B cell (primary cell): Measurements from ENCODE around the gene PNMA8C. TPM values are rescaled to one million over a fixed set of nuclear protein-coding genes. Genes with fewer than 3 reads are reported as not detected.

Experiments
- ATAC-seq: fragments of 200-7000 bp; cut with Tn5 transposase; one replicate; pipeline ENCODE4 v1.10.0; 2021; ENCODE audit warnings: low read depth, mild to moderate bottlenecking, moderate number of reproducible peaks, moderate library complexity
- CTCF ChIA-PET: fragments of 350-600 bp; sonication (Branson Sonifier 250); formaldehyde crosslinking; loops from one replicate; lab custom pipeline; 2021; ENCODE audit warnings: antibody characterized with exemption, inconsistent platforms; lab: Charles Lee
- POLR2A ChIA-PET: fragments of 350-600 bp; sonication (Branson Sonifier 250); formaldehyde crosslinking; loops from one replicate; lab custom pipeline; 2021; ENCODE audit warnings: antibody characterized with exemption; lab: Charles Lee
- DNase-seq: peaks from one replicate; pipeline ENCODE4 v3.0.0; 2013
- H2AFZ ChIP-seq: 2 replicates; pipeline ENCODE4 v1.6.1; 2012; ENCODE audit warnings: mild to moderate bottlenecking, low read depth, low read length; ENCODE audit not compliant: insufficient read depth, poor library complexity, severe bottlenecking
- H3K27ac ChIP-seq, 2 donors: 1 replicate in 1 of 2; 2 replicates in 1 of 2; pipeline ENCODE4 v1.5.1; 2012 to 2013; ENCODE audit warnings: low read length in 2 of 2, mild to moderate bottlenecking in 2 of 2, moderate library complexity in 1 of 2
- H3K27me3 ChIP-seq, 4 experiments: fragments of 200-600 bp in 1 of 4; sonication (generic) in 1 of 4; replicated peaks in 1 of 4; 1 replicate in 2 of 4; 2 replicates in 2 of 4; pipeline versions ENCODE4 v1.6.1 to v1.7.0; 2013 to 2016; ENCODE audit warnings: low read length in 3 of 4, mild to moderate bottlenecking in 2 of 4, mixed read lengths in 1 of 4, moderate library complexity in 1 of 4; ENCODE audit not compliant: insufficient read depth in 4 of 4, control insufficient read depth in 3 of 4; ENCODE audit errors: control extremely low read depth in 1 of 4
- H3K36me3 ChIP-seq, 2 experiments: replicated peaks in 1 of 2; 1 replicate in 1 of 2; 2 replicates in 1 of 2; pipeline versions ENCODE4 v1.6.1 to v1.7.1; 2013; ENCODE audit warnings: low read length in 1 of 2; ENCODE audit not compliant: insufficient read depth in 2 of 2, control insufficient read depth in 1 of 2; ENCODE audit errors: control extremely low read depth in 1 of 2, extremely low read depth in 1 of 2
- H3K4me1 ChIP-seq, 2 donors: fragments of 200-600 bp in 1 of 2; sonication (generic) in 1 of 2; 1 replicate in 1 of 2; 2 replicates in 1 of 2; pipeline versions ENCODE4 v1.5.1 to v1.6.1; 2013 to 2017; ENCODE audit warnings: low read length in 2 of 2; ENCODE audit not compliant: control insufficient read depth in 2 of 2, insufficient read depth in 2 of 2
- H3K4me2 ChIP-seq: replicated peaks from 2 replicates; pipeline ENCODE3; 2012; ENCODE audit warnings: mild to moderate bottlenecking, low read depth, low read length; ENCODE audit not compliant: poor library complexity, severe bottlenecking
- H3K4me3 ChIP-seq, 5 experiments: fragments of 200-600 bp in 1 of 5; sonication (generic) in 1 of 5; 1 replicate in 3 of 5; 2 replicates in 2 of 5; pipeline versions ENCODE4 v1.5.1 to v1.7.0; 2011 to 2016; ENCODE audit warnings: low read length in 4 of 5, mild to moderate bottlenecking in 4 of 5, low read depth in 2 of 5, control low read depth in 1 of 5, moderate library complexity in 1 of 5; ENCODE audit not compliant: insufficient read depth in 1 of 5; ENCODE audit errors: control extremely low read depth in 1 of 5, extremely low read depth in 1 of 5
- H3K79me2 ChIP-seq: fragments of 200-600 bp; sonication (generic); one replicate; pipeline ENCODE4 v1.6.0; 2016; ENCODE audit warnings: low read length; ENCODE audit not compliant: control insufficient read depth, insufficient read depth
- H3K9ac ChIP-seq: fragments of 200-600 bp; sonication (generic); 2 replicates; pipeline ENCODE4 v1.6.1; 2017; ENCODE audit warnings: mild to moderate bottlenecking, low read length, moderate library complexity
- H3K9me3 ChIP-seq, 3 donors: one replicate each; pipeline versions ENCODE4 v1.6.1 to v1.7.1; 2013; ENCODE audit warnings: low read length in 2 of 3; ENCODE audit not compliant: control insufficient read depth in 2 of 3, insufficient read depth in 1 of 3; ENCODE audit errors: control extremely low read depth in 1 of 3
- H4K20me1 ChIP-seq: 2 replicates; pipeline ENCODE4 v1.6.0; 2012; ENCODE audit warnings: mild to moderate bottlenecking, low read length; ENCODE audit not compliant: insufficient read depth, control insufficient read depth, poor library complexity, severe bottlenecking
- H3K27ac Mint-ChIP-seq: one replicate; pipeline ENCODE4 v1.8.0; 2021; ENCODE audit warnings: mixed read lengths
- H3K27me3 Mint-ChIP-seq: one replicate; pipeline ENCODE4 v1.8.0; 2021; ENCODE audit warnings: mixed read lengths
- H3K4me1 Mint-ChIP-seq: one replicate; pipeline ENCODE4 v1.8.0; 2021; ENCODE audit warnings: mixed read lengths
- H3K4me3 Mint-ChIP-seq: one replicate; pipeline ENCODE4 v1.8.0; 2021; ENCODE audit warnings: mixed read lengths
- H3K9me3 Mint-ChIP-seq: one replicate; pipeline ENCODE4 v1.8.0; 2022; ENCODE audit warnings: mixed read lengths; ENCODE audit not compliant: insufficient read depth
- CTCF ChIP-seq: fragments of 200-600 bp; IDR thresholded peaks from one replicate; pipeline ENCODE4 v1.8.0; 2022; ENCODE audit warnings: antibody characterized with exemption, mild to moderate bottlenecking
- EZH2 ChIP-seq: IDR thresholded peaks from 2 replicates; pipeline ENCODE4 v1.6.1; 2012; ENCODE audit warnings: borderline replicate concordance, low read depth, mild to moderate bottlenecking, moderate library complexity, low read length; ENCODE audit not compliant: insufficient read depth, poor library complexity, severe bottlenecking
- WGBS: methylation state at CpG from one replicate; pipeline ENCODE4 v1.1.5; 2013; ENCODE audit warnings: missing lambda C conversion rate; ENCODE audit not compliant: insufficient coverage; 5-methylcytosine and 5-hydroxymethylcytosine counted together
- intact Hi-C: fragments of 100-400 bp; cut with micrococcal nuclease; formaldehyde crosslinking; loops from one replicate; pipeline ENCODE4 v1.10.0; 2022
- polyA plus RNA-seq: library from polyadenylated mRNA; depleted of rRNA; stranded (reverse); fragments of >200 nt; gene quantifications from 2 replicates; pipeline ENCODE4 v1.2.3, GENCODE V29; 2012
- total RNA-seq, 2 donors: library from RNA; stranded (reverse); fragments of 120-200 nt in 1 of 2; gene quantifications; 1 replicate in 1 of 2; 2 replicates in 1 of 2; pipeline versions ENCODE4 v1.2.3 to v1.2.4, GENCODE V29; 2013 to 2022

PNMA8C gene
- total and polyA plus RNA-seq, 2 donors (not counting 1 experiment from before 2014, with no cell fraction given), result not detected

- no peak for ATAC-seq
- Histone ChIP-seq H3K27ac (no peak overlapping the region), H2AFZ (no peak overlapping the region), H3K27me3 (no peaks in the 10 kb centered on the region), H3K36me3 (peaks cover 0 to 74% of the 10 kb centered on the region in 2 experiments), H3K4me1 (no peaks in the 10 kb centered on the region), H4K20me1 (peaks cover 3% of the 10 kb centered on the region), H3K9me3 (no peaks in the 10 kb centered on the region), H3K4me2 (no peak overlapping the region), H3K9ac (no peak overlapping the region), H3K4me3 (no peak overlapping the region), H3K79me2 (peaks cover 14% of the 10 kb centered on the region)
- WGBS, result 88% methylated on average over 1 of the region's 2 CpGs
- ChIA-PET POLR2A (no interaction called here), CTCF (interaction anchor here (1.0 kb wide), 2 partner anchors 10 to 20 kb away, joined by 3 read pairs; no protein-coding TSS in a partner anchor)
- H3K27ac Mint-ChIP-seq, result no peak overlapping the region
- no peak overlapping the region for H3K4me3 Mint-ChIP-seq
- TF ChIP-seq EZH2 (no peak), CTCF (no peak)
- no peaks in the 10 kb centered on the region for H3K9me3 Mint-ChIP-seq
- no peak for DNase-seq
- intact Hi-C loops, result no loop called here
- no peaks in the 10 kb centered on the region for H3K27me3 Mint-ChIP-seq
- H3K4me1 Mint-ChIP-seq, result peaks cover 5% of the 10 kb centered on the region
These were observed 47.4 kb downstream of the PNMA8C start for GRCh38 chr19:46381346-46381745.

GRCh38 chr19:46380690-46381089, 48.0 kb downstream of the PNMA8C start:
- Histone ChIP-seq H3K4me2 (no peak overlapping the region), H3K4me1 (no peaks in the 10 kb centered on the region), H2AFZ (no peak overlapping the region), H4K20me1 (peaks cover 3% of the 10 kb centered on the region), H3K9ac (no peak overlapping the region), H3K79me2 (peaks cover 14% of the 10 kb centered on the region), H3K27ac (no peak overlapping the region), H3K36me3 (peaks cover 0 to 70% of the 10 kb centered on the region in 2 experiments), H3K9me3 (no peaks in the 10 kb centered on the region), H3K27me3 (no peaks in the 10 kb centered on the region), H3K4me3 (no peak overlapping the region)
- POLR2A ChIA-PET, result no interaction called here
- intact Hi-C loops, result no loop called here
- DNase-seq, result no peak
- CTCF ChIA-PET, result interaction anchor here (1.0 kb wide), 1 partner anchor 21 kb away, joined by 3 read pairs; no protein-coding TSS in a partner anchor
- Mint-ChIP-seq H3K27me3 (no peaks in the 10 kb centered on the region), H3K4me3 (no peak overlapping the region), H3K27ac (no peak overlapping the region), H3K9me3 (no peaks in the 10 kb centered on the region), H3K4me1 (peaks cover 5% of the 10 kb centered on the region)
- WGBS, result no CpG with 5 or more reads among the region's 2 CpGs
- ATAC-seq, result no peak
- no peak for TF ChIP-seq EZH2
- no peak for TF ChIP-seq CTCF
